ENCODE results near the gene RPP14.
A peak's percentile ranks its signal among the peaks of the same experiment; 100 is the strongest.
"Not testable (repeated sequence)": the region's sequence is repeated elsewhere in the genome, so short reads cannot be mapped to it uniquely, and the experiment has no call there.

RPP14 gene

DNA sequence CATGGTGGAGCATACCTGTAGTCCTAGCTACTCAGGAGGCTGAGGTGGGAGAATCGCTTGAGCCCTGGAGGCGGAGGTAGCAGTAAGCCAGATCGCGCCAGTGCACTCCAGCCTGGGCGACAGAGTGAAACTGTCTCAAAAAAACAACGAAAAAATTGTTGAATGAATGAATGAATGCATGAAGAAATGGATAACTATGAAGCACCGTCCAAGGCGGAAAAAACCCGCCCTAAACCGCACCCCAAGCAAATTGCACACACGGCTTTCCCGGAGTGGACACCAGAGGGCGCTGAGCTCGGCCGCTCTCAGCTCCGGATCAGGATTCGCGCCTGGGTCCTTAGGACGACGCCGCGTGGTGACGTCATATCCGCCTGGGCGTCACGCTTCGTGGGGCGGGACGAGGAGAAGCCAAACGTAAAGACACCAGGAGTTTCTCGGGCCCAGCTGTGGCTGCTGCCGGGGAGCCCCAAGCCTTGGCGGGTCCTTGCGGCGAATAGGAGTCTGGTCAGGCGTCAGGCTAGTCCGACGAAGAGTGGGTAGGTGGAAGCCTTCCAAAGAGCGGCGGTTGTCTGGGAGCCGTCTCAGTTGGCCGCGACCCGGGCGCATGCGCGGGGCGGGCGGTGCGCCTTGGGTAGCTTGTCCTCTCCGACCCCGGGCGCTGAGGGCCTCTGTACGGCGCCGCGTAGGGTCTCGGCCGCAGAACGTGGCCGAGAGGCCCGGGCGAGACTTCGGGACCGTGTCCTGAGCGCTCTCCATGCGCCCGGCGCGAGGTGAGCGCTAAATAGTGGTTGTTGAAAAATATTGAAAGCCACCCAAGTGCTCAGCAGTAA is at the start of gene RPP14, which contains the start of gene HTD2:
TSS of gene RPP14 (plus strand) at position 364 of the 830 bp plus-strand sequence. CDS start 4,085 bp downstream, outside the sequence.
TSS of gene HTD2 (plus strand) at position 639 of the 830 bp plus-strand sequence. CDS start 11,094 bp downstream, outside the sequence.
- peak; percentile 92 for FAIRE-seq

DNA sequence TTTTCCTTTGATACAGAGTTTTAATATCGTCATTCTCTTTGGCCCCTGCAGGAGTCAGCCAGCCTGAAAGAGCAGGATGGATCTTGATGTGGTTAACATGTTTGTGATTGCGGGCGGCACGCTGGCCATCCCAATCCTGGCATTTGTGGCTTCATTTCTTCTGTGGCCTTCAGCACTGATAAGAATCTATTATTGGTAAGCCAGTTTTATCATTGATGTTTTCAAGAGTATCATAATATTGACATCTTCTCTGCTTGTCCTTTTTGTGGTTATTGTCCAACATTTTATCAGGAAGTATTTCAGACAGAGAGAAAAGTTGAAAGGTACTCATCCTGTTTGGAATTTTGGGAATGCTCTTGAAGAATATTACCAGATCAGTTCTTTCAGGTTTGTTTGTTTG is 49.5 kb upstream of the RPP14 start:
- FAIRE-seq = no peak

DNA sequence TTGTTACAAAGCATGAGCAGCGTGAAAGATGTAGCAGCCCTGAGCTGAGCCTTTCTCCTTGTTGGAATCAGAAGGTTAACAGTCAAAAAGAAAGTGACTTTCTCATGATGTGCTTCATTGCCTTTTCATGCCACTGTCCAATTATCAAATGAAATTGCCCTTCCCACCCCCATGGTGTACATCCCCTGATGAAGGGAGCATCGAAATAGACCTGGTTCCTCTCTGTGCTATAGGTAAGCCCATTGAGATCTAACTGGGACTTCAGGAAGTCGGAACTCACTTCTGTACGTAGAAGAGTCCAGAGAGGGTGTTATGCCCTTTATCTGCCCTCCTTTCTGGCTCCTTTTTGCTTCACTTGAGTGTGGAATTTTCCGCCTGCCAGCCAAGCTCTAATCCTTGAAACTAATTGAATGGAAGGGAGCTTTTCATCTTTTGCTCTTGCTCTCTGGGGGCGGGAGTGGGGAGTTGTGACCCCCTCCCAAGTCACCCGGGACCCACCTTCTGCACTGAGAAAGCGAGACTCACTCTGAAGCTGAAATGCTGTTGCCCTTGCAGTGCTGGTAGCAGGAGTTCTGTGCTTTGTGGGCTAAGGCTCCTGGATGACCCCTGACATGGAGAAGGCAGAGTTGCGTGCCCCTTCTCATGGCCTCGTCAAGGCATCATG is 47.5 kb upstream of the RPP14 start:
- no peak for FAIRE-seq

DNA sequence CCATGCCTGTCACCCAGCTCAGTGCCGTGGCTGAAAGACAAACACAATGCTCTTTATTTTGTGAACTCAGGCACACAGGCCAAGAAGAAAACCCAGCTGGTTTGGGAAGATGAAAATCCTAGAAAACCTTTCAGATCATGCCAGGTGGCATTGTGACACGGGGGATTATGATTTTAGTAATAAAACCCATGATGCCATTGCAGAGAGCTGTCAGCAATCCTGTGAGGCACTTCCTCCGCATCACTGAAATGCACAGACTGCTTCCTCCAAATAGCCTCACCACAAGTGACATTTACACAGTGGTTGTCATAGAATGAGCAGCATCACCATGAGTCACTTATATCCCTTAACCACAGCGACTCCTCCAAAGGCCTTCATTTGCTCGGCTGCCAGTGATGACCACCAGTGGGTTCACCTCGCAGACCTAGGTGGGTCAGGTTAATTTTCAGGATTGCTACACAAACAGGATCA is 45.7 kb upstream of the RPP14 start:
- no peak for FAIRE-seq

DNA sequence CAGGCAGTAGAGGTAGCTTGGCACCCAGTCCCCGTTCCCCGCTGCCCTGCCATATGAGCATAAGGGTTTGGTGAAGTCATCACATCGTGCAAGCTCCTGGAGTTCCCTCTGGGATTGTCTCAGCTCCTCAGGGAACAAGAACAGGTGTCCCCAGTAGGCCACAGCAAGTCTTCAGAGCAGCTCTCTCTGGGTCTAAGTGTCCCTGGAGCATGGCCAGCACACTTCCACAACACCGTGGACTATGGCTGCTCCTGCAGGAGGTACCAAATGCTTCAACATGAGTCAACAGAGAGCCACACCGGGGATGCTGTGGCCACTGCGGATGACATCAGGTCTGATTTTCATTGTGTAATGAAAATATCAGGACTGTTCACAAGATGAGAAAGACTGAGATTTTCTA is 45.3 kb upstream of the RPP14 start:
- FAIRE-seq = no peak

DNA sequence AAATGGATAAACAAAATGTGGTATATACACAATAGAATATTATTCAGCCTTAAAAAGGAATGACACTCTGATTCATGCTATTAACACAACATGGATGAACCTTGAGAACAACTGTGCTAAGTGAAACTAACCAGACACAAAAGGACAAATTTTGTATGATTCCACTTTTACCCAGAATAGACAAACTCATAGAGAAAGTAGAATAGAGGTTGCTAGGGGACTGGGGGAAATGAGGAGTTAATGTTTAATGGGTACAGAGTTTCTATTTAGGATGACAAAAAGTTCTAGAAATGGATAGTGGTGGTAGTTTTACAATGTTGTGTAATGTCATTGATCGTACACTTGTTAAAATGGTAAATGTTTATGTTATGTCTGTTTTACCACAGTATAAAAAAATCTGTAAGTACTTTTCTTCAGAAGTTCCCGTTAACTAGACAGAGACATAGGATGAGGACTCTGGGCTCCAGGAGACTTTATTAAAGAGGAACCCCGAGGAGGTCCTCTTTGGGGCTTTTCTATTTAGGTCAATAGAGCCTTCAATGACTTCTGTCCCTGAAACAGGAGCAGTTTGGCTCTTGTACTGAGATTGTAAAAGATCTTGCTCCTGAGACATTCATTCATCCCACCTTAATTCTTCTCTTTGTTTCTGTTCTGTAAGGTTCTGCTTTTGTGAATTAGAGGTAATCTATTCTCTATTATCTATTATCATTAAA is 43.9 kb upstream of the RPP14 start:
- FAIRE-seq = no peak

DNA sequence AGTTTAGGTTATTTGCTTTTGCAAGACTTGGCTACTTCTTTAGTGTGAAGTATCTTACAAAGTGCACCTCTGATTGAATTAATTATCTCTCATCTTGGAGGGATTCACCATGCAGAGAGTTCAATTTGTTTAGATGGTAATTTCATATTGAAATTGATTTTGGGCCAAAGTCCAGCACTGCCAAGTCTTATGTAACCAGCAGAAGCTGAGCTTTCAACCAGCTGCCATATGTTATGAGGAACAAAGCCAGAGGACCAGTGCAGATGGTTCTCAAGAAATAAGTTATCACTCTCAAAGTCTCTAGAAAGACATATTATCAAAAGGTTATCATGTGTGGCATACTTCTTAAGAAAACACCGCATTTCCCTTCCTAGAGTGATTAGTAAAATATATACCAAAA is 39.5 kb upstream of the RPP14 start:
- no peak for FAIRE-seq

DNA sequence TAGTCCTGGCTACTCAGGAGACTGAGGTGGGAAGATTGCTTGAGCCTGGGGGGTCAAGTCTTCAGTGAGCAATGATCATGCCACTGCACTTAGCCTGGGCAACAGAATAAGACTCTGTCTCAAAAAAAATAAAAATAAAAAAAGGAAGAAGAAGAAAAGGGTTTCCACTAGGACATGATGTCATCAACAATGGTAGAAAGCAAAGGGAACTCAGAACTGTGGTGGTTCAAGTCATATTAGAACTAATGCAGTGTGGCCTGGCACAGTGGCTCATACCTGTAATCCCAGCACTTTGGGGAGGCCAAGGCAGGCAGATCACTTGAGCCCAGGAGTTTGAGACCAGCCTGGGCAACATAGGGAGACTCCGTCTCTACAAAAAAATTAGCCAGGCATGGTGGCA is 38.5 kb upstream of the RPP14 start:
- not testable (repeated sequence) for FAIRE-seq

DNA sequence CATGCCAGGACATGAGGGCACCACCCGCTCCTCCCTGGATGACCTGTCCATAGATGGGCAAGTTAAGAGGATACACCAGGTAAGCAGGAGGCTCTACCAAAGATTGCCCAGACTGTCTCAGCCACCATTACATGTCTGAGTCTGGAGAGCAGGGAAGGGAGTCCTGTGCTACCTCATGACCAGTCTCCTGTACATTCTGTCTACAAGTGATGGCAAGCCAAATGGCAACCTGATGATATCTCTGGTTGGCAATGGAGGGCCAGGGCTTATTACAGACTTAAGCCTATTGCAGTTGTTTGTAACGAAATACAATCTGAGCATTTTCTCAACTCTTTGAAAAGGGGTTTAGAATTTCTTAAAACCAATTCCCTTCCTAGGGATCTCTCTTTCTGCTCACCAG is 36.7 kb upstream of the RPP14 start:
- no peak for FAIRE-seq

DNA sequence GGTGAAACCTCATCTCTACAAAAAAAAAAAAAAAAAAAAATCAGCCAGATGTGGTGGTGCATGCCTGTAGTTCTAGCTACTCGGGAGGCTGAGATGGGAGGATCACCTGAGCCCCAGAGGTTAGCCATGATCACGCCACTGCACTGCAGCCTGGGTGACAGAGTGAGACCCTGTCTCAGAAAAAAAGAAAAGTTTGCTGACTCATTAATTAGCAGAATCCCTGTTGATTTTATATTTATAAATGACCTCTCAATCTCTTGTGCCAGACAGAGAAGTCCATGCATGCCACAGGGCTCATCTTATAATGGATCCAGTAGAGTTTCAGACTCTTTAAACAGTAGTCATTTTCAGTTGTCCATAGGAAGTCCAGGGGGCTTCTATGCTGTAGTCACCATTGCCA is 35.6 kb upstream of the RPP14 start:
- FAIRE-seq = no peak

DNA sequence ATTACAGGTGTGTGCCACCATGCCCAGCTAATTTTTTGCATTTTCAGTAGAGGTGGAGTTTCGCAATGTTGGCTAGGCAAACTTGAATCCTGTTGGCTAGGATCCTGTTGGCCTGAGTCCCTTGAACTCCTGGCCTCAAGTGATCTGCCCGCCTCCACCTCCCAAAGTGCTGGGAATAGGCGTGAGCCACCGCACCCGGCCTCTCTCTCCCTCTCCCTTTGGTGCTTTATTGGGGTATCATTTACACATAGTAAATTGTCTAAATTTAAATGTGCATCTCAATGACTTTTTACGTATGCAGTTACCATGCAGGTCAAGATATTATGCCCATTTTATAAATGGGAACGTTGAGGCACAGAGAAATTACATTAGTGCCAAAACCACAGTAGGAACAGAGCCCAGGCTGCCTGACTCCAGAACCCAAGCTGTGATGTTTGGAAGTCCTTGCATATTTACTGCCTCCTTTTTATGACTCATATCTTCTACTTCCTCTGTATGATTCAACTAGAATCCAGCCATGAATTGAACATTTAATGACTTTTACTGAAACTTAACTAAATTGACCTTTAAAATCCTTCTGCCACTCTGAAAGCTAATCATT is 34.0 kb upstream of the RPP14 start:
- no peak for FAIRE-seq

DNA sequence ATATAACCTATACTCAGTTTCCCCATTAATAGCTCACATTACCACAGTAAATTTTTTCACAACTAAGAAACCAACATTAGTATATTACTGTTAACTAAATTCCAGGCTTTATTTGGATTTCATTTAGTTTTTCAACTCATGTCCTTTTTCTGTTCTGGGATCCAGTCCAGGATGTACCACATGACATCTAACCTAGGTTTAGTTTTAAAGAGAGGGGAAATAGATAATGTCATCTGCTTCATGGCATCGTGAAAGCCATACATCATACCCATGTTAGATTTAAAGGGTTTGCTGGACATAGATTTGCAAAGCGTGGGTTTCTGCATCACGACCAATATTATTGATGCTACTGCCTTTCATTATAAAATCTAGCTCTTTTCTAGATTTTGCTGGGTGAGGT is 33.2 kb upstream of the RPP14 start:
- FAIRE-seq = no peak

DNA sequence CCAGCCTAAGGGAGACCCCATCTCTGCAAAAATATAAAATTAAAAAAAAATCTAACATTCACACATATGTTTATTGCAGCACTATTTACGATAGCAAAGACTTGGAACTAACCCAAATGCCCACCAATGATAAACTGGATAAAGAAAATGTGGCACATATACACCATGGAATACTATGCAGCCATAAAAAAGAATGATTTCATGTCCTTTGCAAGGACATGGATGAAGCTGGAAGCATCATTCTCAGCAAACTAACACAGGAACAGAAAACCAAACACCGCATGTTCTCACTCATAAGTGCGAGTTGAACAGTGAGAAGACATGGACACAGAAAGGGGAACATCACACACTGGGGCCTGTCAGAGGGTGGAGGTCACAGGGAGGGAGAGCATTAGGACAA is 32.7 kb upstream of the RPP14 start:
- not testable (repeated sequence) for FAIRE-seq

DNA sequence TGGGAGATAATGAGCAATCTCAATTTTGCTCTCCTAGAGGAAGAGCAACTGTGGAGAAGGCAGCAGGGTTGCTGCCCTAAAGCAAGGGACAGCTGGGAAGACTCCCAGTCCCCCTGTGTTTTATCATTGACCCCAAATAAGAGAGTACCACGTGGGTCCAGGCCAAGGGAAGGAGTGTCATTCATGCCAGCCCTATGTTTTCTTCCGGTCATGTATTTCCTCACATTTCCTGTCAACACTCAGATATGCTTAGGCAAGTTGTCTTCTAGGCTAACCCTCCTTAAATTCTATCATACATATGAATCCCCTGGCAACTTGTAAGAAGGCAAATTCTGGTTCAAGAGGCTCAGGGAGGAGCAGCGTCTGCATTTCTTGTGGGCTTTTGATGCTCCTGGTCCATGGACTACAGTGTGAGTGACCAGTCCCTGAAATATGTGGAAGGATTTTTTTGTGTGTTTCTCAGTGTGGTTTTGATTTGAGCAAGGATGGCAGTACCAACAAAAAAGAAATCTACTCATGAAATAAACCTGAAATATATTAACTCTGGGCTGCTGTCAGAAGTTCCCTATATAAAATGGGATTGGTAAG is 31.9 kb upstream of the RPP14 start:
- FAIRE-seq = no peak

DNA sequence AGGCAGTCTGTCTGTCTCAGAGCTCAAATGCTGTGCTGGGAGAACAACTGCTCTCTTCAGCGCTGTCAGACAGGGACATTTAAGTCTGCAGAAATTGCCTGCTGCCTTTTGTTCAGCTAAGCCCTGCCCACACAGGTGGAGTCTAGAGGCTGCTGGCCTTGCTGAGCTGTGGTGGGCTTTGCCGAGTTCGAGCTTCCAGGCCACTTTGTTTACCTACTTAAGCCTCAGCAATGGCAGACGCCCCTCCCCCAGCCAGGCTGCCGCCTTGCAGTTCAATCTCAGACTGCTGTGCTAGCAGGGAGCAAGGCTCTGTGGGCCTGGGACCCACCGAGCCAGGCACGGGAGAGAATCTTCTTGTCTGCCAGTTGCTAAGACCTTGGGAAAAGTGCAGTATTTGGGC is 25.0 kb upstream of the RPP14 start:
- no peak for FAIRE-seq

DNA sequence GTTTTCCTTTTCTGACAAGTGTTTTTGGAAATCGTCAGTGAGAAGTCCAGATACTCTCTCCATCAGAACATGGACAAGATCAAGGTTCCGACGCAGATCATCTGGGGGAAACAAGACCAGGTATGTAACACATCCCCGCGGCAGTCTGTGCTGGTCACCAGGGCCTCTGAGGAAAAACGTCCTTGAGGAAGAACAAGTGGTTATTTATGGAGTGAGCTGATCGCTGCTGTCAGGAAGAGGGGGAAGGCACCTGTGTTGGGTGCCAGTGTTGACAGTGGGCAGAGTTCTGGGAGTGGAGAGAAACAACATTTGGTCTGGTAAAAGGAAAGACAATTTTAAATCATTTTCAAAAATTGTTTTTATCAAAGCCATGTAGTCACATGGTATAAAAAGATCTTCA is 20.7 kb upstream of the RPP14 start:
- no peak for FAIRE-seq

DNA sequence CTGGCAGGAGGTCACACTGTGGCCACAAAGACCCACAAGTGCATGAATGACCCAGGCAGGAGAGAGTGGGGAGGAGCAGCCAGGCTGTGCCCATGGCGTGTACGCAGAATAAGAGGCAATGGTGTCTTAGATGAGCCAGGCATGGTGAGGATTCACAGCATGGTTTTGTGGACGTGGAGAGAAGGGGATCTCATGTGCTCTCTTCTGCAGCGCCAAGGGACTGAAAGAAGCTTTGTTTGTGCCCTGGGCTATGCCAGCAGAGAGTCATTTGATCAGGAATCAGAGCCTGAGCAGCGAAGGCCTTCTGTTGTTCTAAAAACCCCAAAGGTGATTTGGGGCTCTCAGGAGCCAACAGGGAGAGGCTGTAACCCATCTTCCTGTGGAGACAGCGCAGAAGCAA is 18.7 kb upstream of the RPP14 start:
- no peak for FAIRE-seq

DNA sequence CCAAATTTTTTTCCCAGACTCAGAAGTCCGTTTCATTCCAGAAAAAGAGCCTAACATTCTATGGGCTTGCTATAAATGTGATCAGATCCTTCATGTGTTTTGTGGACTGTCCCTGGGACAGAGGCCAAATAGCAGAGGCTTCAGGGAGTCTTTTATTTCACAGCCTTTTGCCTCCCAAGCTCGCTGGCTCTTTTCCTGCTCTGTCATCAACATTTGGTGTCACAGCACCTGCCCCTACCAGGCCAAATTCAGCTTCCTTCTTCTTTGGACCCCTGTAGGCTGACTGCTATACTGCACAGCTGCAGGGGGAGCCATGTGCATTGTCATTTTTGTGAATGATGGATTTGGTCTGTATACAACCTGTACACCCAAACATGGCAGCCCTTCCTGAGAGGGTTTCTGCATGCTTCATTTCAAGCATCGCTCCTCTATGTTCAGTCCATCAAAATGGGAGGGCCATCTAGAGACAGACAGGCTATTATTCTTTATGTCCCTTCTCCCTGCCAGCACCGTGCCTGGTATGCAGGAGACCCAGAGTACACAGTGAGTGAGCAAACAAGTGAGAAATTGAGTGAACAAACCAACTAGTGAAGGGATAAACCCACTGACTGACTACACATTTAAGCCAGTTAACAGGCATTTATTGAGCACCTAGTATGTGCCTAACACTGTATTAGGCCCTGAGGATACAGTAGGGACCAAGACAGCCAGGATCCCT is 17.9 kb upstream of the RPP14 start:
- no peak for FAIRE-seq

DNA sequence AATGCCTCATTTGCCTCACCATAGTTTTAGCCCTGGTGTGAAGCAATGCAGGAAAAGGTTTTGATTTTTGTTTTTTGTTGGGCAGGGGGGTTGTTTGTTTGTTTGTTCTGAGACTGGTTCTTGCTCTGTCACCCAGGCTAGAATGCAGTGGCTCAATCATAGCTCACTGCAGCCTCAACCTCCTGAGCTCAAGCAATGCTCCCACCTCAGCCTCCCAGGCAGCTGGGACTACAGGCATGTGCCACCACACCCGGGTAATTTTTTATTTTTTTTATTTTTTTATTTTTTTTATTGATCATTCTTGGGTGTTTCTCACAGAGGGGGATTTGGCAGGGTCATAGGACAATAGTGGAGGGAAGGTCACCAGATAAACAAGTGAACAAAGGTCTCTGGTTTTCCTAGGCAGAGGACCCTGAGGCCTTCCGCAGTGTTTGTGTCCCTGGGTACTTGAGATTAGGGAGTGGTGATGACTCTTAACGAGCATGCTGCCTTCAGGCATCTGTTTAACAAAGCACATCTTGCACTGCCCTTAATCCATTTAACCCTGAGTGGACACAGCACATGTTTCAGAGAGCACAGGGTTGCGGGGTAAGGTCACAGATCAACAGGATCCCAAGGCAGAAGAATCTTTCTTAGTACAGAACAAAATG is 17.0 kb upstream of the RPP14 start:
- not testable (repeated sequence) for FAIRE-seq

DNA sequence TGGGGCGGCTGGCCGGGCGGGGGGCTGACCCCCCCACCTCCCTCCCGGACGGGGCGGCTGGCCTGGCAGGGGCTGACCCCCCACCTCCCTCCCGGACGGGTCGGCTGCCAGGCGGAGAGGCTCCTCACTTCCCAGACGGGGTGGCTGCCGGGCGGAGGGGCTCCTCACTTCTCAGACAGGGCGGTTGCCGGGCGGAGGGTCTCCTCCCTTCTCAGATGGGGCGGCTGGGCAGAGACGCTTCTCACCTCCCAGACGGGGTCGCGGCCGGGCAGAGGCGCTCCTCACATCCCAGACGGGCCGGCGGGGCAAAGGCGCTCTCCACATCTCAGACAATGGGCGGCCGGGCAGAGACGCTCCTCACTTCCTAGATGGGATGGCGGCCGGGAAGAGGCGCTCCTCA is 15.6 kb upstream of the RPP14 start:
- not testable (repeated sequence) for FAIRE-seq

DNA sequence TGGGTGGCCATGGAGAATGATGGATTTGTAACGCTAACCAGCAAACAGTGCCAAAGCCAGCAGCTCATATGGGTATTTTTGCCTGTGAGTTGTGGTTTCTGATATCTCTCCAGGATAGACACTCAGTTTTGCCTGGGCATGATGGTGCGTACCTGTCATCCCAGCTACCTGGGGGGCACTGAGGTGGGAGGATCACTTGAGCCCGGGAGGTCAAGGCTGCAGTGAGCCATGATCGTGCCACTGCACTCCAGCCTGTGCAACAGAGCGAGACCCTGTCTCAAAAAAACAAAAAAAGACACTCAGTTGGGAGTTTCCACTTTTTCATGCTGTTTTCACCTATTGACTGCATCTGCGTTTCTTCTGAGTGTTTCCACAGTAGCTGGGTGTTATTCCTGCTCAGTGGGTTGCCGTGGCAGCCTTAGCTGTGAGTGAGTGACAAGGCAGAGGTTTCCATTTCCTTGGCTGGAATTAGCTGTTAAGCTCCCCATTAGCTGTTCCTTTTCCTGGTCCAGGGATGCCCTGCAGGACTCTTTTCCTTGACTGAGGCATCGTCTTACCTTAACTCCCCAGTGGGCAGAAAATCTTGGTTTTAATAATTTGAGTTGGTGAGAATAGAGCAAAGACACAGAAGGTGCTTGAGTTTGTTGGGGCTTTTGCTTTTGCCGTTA is 14.2 kb upstream of the RPP14 start:
- no peak for FAIRE-seq

All from G401.6 (cell line).